GM10266 (cell line): ENCODE data around the gene VEGFB.
"Not testable (repeated sequence)": the region's sequence is repeated elsewhere in the genome, so short reads cannot be mapped to it uniquely, and the experiment has no call there.

Experiments
- DNase-seq: peaks from one replicate; pipeline ENCODE4 v3.0.0; 2012; ENCODE audit errors: extremely low spot score
- TF ChIP-seq, protein P1 (sequence below): IDR thresholded peaks from 2 replicates; pipeline ENCODE4 v1.5.1; 2012; ENCODE audit warnings: mild to moderate bottlenecking, low read depth; ENCODE audit not compliant: control insufficient read depth, insufficient read depth; ENCODE audit errors: missing control alignments

The VEGFB gene

DNA sequence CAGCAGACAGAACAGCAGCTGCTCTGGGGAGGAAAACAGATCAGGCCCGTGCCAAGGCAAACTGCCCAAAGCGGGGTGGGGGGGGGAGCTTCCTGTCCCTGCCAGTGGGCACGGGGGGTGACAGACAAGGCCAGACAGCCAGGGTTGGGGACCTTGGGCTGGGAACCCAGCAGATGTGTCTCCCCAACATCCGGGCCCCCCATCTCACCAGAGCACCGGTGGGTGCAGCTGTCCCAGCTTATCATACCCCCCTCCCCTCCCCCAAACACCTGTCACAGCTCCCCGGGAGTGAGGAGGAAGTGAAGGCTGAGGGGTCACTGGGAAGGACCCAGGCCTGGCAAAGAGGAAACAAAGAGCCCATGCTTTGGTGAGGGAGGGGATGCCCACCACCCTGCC lies 11.0 kb downstream of the VEGFB start:
- TF ChIP-seq, protein P1, sequence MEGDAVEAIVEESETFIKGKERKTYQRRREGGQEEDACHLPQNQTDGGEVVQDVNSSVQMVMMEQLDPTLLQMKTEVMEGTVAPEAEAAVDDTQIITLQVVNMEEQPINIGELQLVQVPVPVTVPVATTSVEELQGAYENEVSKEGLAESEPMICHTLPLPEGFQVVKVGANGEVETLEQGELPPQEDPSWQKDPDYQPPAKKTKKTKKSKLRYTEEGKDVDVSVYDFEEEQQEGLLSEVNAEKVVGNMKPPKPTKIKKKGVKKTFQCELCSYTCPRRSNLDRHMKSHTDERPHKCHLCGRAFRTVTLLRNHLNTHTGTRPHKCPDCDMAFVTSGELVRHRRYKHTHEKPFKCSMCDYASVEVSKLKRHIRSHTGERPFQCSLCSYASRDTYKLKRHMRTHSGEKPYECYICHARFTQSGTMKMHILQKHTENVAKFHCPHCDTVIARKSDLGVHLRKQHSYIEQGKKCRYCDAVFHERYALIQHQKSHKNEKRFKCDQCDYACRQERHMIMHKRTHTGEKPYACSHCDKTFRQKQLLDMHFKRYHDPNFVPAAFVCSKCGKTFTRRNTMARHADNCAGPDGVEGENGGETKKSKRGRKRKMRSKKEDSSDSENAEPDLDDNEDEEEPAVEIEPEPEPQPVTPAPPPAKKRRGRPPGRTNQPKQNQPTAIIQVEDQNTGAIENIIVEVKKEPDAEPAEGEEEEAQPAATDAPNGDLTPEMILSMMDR, result no peak
- no peak for DNase-seq

DNA sequence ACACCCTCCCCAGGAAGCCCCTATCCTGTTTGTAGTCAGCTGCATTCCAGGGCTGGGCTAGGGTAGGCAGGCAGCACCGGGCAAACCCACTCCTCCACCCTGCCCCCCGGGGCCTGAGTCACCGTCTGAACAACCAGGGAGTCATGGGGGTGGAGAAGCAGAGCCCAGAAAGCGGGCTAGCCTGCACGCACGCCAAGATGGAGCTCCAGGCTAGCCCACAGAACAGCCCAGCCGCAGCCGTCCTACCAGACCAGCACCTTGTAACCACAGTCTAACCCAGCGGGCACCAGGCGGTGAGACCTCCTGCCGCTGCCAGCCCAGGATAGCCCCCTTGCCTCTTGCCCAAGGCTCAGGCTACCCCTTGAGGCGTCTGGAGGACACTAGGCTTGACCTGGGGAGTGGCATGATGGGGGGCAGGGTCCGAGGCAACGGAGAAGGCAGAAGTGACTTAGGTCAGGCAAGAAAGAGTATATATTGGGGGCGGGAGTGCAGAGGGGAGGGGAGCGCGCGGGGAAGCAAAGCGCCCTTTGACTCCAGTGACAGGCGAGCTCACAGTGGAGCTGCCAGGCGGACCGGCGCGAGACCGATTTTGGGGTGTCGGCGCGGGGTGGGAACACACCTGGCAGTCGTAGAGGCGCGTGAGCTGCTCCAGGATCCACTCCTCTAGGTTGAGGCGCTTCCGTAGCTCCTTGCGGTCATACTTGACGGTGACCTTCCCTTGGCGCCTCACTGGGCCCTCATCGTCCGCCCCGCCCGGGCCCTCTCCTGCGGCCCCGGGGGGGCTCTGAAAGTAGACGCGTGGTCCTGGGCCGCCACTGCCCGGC lies 11.6 kb downstream of the VEGFB start:
- TF ChIP-seq, protein P1, result no peak
- DNase-seq, result no peak

DNA sequence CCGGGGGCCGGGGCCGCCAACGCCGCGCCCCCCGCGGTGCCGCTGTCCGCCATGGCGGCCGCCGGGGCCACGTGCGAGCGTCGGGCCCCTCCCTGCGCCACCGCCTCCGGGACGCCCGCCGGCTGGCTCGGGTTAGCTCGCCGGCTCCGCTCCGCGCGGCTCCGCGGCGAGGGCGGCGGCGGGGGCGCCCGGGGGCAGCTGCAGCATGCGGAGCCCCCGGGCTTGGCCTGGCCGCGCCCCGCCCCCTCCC lies 12.2 kb downstream of the VEGFB start:
- not testable (repeated sequence) for DNase-seq

DNA sequence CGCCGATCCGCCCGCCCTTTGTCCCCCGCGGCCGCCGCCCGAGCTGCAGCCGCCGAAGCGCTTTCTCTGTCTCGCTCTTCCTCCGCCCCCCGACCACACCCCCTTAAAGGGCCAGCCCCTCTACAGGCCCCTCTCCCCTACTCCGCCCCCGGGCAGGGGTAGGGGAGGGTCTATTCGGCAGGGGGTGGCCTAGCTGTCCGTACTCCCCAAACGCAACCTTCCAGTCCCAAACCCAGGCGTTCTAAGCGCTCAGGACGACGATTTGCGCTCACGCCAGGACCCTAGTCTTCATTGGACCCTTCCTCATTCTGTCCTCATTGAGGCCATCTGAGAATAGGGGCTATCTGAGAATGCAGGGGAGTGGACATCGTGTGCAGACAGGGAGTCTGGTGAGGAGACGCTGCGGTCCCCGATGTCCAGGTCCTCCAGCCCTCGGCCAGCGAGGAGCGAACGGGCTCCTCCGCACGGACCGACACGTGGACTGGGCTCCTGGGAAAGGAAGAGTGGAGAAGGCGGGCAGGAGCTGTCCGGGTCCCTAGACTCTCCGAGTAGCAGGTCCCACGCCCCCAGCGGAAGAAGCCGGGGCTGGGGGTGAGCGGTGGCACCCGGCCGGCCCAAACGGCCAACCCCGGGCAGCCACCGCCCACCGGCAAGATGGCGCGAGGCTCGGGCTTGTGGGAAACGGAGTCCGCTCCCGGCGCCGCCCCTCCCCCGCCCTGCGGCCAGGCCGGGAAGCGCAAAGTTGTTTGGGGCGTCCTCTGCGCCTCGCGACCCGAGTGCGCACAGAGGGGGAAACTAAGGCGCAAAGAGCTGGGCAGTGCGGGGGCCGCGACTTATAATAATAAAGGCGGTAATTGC lies 12.7 kb downstream of the VEGFB start, which contains the start of gene PPP1R14B:
TSS of gene PPP1R14B (minus strand) at position 73 of the 858 bp plus-strand sequence. CDS start 270 bp downstream, outside the sequence.
- peak; percentile 92 for DNase-seq
- TF ChIP-seq, protein P1, result no peak

DNA sequence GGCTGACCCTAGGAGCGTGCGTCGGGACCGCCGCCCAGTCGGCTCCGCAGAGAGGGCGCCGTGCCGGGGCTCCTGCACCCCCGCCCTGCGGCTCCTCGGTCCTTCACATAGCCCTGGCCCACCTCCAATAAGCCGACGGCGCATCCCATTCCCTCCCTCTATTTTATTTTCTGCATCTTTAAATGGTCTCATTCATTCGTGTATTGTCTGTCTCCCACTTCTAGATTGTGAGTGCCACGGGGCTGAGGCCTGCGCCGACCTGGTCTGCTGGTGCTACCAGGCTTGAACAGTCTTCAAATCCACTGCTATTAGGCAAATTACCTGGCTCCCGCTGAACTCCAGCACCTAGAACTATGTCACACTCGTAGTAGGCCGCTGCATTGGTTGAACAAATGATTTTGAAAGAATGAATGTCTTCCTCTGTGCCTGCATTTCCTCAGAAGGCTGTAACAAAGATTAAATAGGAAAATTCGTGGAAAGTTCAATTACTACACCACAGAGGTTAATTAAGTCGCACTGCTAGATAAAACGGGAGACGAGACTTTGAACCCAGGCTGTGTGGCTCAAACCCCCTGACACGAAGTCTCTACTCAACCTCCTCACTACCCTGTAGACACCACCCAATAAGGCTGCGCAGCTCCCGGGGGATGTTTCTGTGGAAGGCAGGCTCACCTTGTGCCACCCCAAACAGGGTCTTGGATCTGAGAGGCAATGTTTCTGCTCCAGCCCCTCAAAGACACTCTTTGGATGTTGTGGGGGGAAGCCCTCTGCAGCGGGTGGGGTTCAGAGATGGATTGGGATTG lies 13.5 kb downstream of the VEGFB start:
- TF ChIP-seq, protein P1, result no peak
- no peak for DNase-seq

DNA sequence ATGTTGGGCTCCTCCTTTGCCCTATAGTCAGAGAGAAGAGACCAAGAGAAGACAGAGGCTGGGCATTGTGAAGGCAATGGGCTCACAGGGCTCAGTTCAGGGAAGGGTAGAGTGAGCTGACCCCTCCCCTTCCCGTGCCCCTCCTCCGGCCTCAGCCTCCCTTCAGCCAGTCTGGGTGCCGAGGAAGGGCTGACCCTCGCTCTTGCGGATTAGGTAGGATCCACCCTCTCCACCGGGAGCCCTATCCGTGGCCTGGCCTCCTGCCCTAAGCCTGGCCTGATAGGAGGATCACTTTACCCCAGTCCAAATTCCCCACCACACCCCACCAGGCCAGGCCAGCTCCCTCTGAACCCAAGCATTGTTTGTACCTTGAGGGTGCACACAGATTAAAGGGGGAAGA lies 14.2 kb downstream of the VEGFB start:
- TF ChIP-seq, protein P1, result no peak
- DNase-seq, result no peak

DNA sequence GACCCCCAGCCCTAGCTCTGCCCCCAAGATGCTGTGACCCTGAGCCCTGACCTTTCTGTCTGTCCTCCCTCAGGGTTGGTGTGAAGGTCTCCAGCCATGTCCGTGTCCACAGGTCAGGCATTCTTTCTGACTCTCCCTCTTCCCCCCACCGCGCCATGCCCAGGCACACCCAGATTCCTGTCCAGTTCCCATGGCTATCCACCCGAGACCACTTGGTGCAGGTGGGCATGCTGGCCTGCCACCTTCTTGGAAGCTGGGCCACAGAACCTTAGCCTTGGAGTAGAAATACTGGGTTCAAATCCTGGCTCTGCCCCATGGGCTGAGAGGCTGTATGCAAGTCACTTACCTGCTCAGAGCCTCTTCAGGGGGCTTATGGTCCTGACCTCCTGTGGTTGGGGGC lies 14.7 kb downstream of the VEGFB start:
- TF ChIP-seq, protein P1, result no peak
- no peak for DNase-seq
